Mesenchymal stem cell (in vitro differentiated cells and primary cell): ENCODE measurements around the gene SIK3.

Source experiments
- DNase-seq: peaks from one replicate; pipeline ENCODE4 v3.0.0-alpha.2; 2013
- H2AFZ ChIP-seq: one replicate; pipeline ENCODE4 v1.6.1; 2013; ENCODE audit warnings: low read depth, mild to moderate bottlenecking, control low read depth, inconsistent platforms, low read length, moderate library complexity
- H2AK5ac ChIP-seq: 2 replicates; pipeline ENCODE4 v1.6.1; 2013; ENCODE audit warnings: low read length, moderate library complexity, mild to moderate bottlenecking, inconsistent platforms; ENCODE audit not compliant: severe bottlenecking
- H2BK120ac ChIP-seq: one replicate; pipeline ENCODE4 v1.6.1; 2013; ENCODE audit warnings: low read depth, mild to moderate bottlenecking, inconsistent platforms, low read length, moderate library complexity
- H2BK12ac ChIP-seq, 2 experiments: one replicate each; pipeline ENCODE4 v1.6.1; 2013; ENCODE audit warnings: inconsistent platforms in 2 of 2, low read length in 2 of 2, mild to moderate bottlenecking in 2 of 2, moderate library complexity in 2 of 2, control low read depth in 1 of 2
- H2BK15ac ChIP-seq: one replicate; pipeline ENCODE4 v1.6.1; 2013; ENCODE audit warnings: mild to moderate bottlenecking, low read depth, inconsistent platforms; ENCODE audit not compliant: poor library complexity, severe bottlenecking
- H2BK5ac ChIP-seq: 2 replicates; pipeline ENCODE4 v1.6.1; 2013; ENCODE audit warnings: low read depth, mild to moderate bottlenecking, low read length, control low read depth, inconsistent platforms; ENCODE audit not compliant: poor library complexity, severe bottlenecking
- H3K14ac ChIP-seq, 2 experiments: one replicate each; pipeline ENCODE4 v1.6.1; 2013; ENCODE audit warnings: inconsistent platforms in 2 of 2, low read length in 2 of 2, control low read depth in 1 of 2, mild to moderate bottlenecking in 1 of 2, moderate library complexity in 1 of 2
- H3K18ac ChIP-seq, 2 experiments: one replicate each; pipeline ENCODE4 v1.6.1; 2013; ENCODE audit warnings: inconsistent platforms in 2 of 2, low read length in 2 of 2, control low read depth in 1 of 2, low read depth in 1 of 2, mild to moderate bottlenecking in 1 of 2
- H3K23ac ChIP-seq, 2 experiments: one replicate each; pipeline ENCODE4 v1.6.1; 2013; ENCODE audit warnings: inconsistent platforms in 2 of 2, low read length in 2 of 2, mild to moderate bottlenecking in 2 of 2, moderate library complexity in 2 of 2, control low read depth in 1 of 2
- H3K27ac ChIP-seq: 2 replicates; pipeline ENCODE4 v1.5.1; 2013; ENCODE audit warnings: mild to moderate bottlenecking, moderate library complexity, low read length, control low read depth, inconsistent platforms; ENCODE audit not compliant: poor library complexity, severe bottlenecking
- H3K27me3 ChIP-seq, 2 experiments: 2 replicates each; pipeline versions ENCODE4 v1.6.1 to v1.7.0; 2013; ENCODE audit warnings: low read length in 2 of 2, mild to moderate bottlenecking in 2 of 2, moderate library complexity in 2 of 2, control low read depth in 1 of 2, inconsistent platforms in 1 of 2; ENCODE audit not compliant: control insufficient read depth in 1 of 2, insufficient read depth in 1 of 2
- H3K36me3 ChIP-seq, 2 experiments: 2 replicates each; pipeline versions ENCODE4 v1.6.1 to v1.7.0; 2013; ENCODE audit warnings: low read length in 2 of 2, control low read depth in 1 of 2, inconsistent platforms in 1 of 2, low read depth in 1 of 2, mild to moderate bottlenecking in 1 of 2; ENCODE audit not compliant: insufficient read depth in 2 of 2, control insufficient read depth in 1 of 2
- H3K4ac ChIP-seq, 2 experiments: one replicate each; pipeline ENCODE4 v1.6.1; 2013; ENCODE audit warnings: inconsistent platforms in 2 of 2, low read length in 2 of 2, mild to moderate bottlenecking in 2 of 2, moderate library complexity in 2 of 2, control low read depth in 1 of 2, low read depth in 1 of 2
- H3K4me1 ChIP-seq: 2 replicates; pipeline ENCODE4 v1.6.1; 2013; ENCODE audit warnings: low read depth, low read length, control low read depth; ENCODE audit not compliant: control insufficient read depth, insufficient read depth
- H3K4me2 ChIP-seq: 2 replicates; pipeline ENCODE4 v1.6.1; 2013; ENCODE audit warnings: low read length, mild to moderate bottlenecking, inconsistent platforms; ENCODE audit not compliant: poor library complexity, severe bottlenecking
- H3K4me3 ChIP-seq, 2 experiments: 2 replicates each; pipeline versions ENCODE4 v1.5.1 to v1.7.0; 2013; ENCODE audit warnings: low read length in 2 of 2, mild to moderate bottlenecking in 2 of 2, control low read depth in 1 of 2, low read depth in 1 of 2; ENCODE audit not compliant: insufficient read depth in 1 of 2
- H3K79me1 ChIP-seq: replicated peaks from 2 replicates; pipeline ENCODE4 v1.6.1; 2013; ENCODE audit warnings: mild to moderate bottlenecking, control low read depth, low read length, inconsistent platforms; ENCODE audit not compliant: poor library complexity, severe bottlenecking
- H3K9ac ChIP-seq: 2 replicates; pipeline ENCODE4 v1.7.0; 2013; ENCODE audit warnings: mild to moderate bottlenecking, low read length, moderate library complexity
- H3K9me3 ChIP-seq: 2 replicates; pipeline ENCODE4 v1.7.0; 2013; ENCODE audit warnings: mild to moderate bottlenecking, low read length; ENCODE audit not compliant: control insufficient read depth
- H4K8ac ChIP-seq: one replicate; pipeline ENCODE4 v1.6.1; 2013; ENCODE audit warnings: inconsistent platforms, mild to moderate bottlenecking, low read length, moderate library complexity
- H4K91ac ChIP-seq: one replicate; pipeline ENCODE4 v1.6.1; 2013; ENCODE audit warnings: mild to moderate bottlenecking, low read length, inconsistent platforms
- WGBS: methylation state at CpG from one replicate; pipeline ENCODE4 v1.1.7; 2013; ENCODE audit warnings: mixed read lengths; 5-methylcytosine and 5-hydroxymethylcytosine counted together

Gene SIK3

DNA sequence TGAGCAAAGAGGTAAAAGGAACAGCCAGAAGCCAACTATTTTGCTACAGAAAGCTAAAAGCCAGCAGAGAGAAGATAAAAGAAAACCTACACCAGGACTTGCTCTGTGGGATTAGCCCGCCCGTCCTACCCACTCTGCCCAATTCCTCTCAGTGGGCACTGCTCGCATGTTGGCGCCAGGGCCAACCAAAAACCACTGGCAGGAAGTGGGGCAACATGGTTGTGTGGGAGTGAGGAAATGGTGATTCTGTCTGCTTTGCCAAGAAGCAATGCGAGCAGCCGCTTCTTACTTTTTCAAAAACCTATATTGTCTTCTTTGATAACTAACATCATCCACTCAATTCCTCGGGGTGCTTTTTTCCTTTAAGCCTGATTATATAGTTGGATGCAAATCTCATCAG is 246.6 kb downstream of the SIK3 start:
- no peak overlapping the region for H4K8ac ChIP-seq

DNA sequence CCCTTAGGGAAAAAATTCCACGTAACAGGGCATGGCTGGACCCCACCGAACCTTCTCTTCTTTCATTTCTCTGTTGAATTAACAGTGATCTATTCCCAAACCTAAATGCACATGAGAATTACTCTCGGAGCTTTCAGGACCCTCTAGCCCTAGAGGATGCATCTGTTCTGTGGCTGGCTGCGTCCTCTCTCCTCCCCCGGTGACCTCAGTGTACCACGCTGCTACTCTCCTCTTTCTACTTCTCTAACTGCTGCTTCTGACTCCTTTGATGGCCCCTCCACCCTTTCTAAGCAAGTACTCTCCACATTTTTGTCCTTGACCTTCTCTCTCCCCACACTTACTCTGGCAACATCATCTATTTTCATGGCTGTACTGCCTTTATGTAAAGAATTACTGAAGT is 248.7 kb downstream of the SIK3 start:
- no peak for DNase-seq

More for the DNA sequence above, 246.6 kb downstream of the SIK3 start:
- peak overlapping the region in 1 of 2 experiments; percentile 43 for H3K4ac ChIP-seq
- no peaks in the 10 kb centered on the region for H3K9me3 ChIP-seq
- H4K91ac ChIP-seq = peak overlapping the region; percentile 47
- H3K18ac ChIP-seq = peak overlapping the region in 1 of 2 experiments; percentile 87
- no peak overlapping the region for H2AFZ ChIP-seq
- no peak overlapping the region for H2BK15ac ChIP-seq
- peaks cover 13% of the 10 kb centered on the region for H3K4me1 ChIP-seq
- H3K4me2 ChIP-seq = no peak overlapping the region
- H2BK5ac ChIP-seq = no peak overlapping the region
- H3K9ac ChIP-seq = no peak overlapping the region
- no peaks in the 10 kb centered on the region for H3K27me3 ChIP-seq
- no peak overlapping the region for H3K4me3 ChIP-seq
- no peak overlapping the region for H3K23ac ChIP-seq
- peaks cover 22 to 37% of the 10 kb centered on the region in 2 experiments for H3K36me3 ChIP-seq
- H3K79me1 ChIP-seq = peaks cover 11% of the 10 kb centered on the region
- DNase-seq = no peak
- H3K27ac ChIP-seq = no peak overlapping the region
- WGBS = 97% methylated on average over 7 of the region's 7 CpGs
- peak overlapping the region in 1 of 2 experiments; percentile 94 for H3K14ac ChIP-seq
- no peak overlapping the region for H2BK120ac ChIP-seq
- peak overlapping the region; percentile 37 for H2AK5ac ChIP-seq
- H2BK12ac ChIP-seq = peak overlapping the region; percentile 75 to 78

DNA sequence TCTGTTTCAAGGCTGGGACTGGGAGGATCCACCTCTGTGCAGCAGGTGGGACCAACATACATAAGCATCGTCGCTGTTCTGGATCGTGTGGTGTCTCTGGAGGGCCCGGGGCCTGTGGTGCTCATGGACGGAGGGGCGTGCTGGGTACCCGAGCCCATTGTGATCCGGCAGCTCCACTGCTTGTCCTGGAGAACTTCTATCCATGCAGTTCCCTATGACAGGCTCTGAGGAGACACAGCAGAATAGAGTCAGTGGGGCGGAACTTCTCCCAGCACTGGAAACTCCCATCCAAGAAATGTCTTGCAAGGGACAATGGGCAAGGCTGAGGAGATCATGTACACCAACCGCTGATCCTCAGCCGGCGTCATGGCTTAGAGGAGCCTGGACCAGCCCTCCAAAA is 249.2 kb downstream of the SIK3 start:
- no peak overlapping the region for H3K14ac ChIP-seq
- no peak overlapping the region for H2BK5ac ChIP-seq
- peaks cover 11% of the 10 kb centered on the region for H3K4me1 ChIP-seq
- no peaks in the 10 kb centered on the region for H3K27me3 ChIP-seq
- H3K27ac ChIP-seq = no peak overlapping the region
- H3K36me3 ChIP-seq = peaks cover 31 to 45% of the 10 kb centered on the region in 2 experiments
- no peak overlapping the region for H3K23ac ChIP-seq
- no peak overlapping the region for H4K91ac ChIP-seq
- no peak overlapping the region for H3K9ac ChIP-seq
- no peaks in the 10 kb centered on the region for H3K9me3 ChIP-seq
- 99% methylated on average over 12 of the region's 12 CpGs for WGBS
- H2BK12ac ChIP-seq = no peak overlapping the region
- H3K4me2 ChIP-seq = no peak overlapping the region
- peaks cover 6% of the 10 kb centered on the region for H3K79me1 ChIP-seq
- no peak overlapping the region for H4K8ac ChIP-seq
- no peak overlapping the region for H3K4me3 ChIP-seq
- DNase-seq = no peak
- H2BK120ac ChIP-seq = no peak overlapping the region
- H2BK15ac ChIP-seq = no peak overlapping the region
- H2AK5ac ChIP-seq = no peak overlapping the region
- no peak overlapping the region for H3K4ac ChIP-seq
- H3K18ac ChIP-seq = no peak overlapping the region
- no peak overlapping the region for H2AFZ ChIP-seq

More for the DNA sequence above, 248.7 kb downstream of the SIK3 start:
- WGBS = 95% methylated on average over 6 of the region's 6 CpGs
- no peak overlapping the region for H3K14ac ChIP-seq
- no peak overlapping the region for H3K4me3 ChIP-seq
- no peak overlapping the region for H2AFZ ChIP-seq
- no peak overlapping the region for H4K8ac ChIP-seq
- no peak overlapping the region for H2BK15ac ChIP-seq
- H3K23ac ChIP-seq = no peak overlapping the region
- no peak overlapping the region for H2BK120ac ChIP-seq
- no peak overlapping the region for H4K91ac ChIP-seq
- H2AK5ac ChIP-seq = no peak overlapping the region
- H3K4ac ChIP-seq = no peak overlapping the region
- H3K36me3 ChIP-seq = peaks cover 31 to 47% of the 10 kb centered on the region in 2 experiments
- peaks cover 13% of the 10 kb centered on the region for H3K4me1 ChIP-seq
- H3K9ac ChIP-seq = no peak overlapping the region
- H3K27ac ChIP-seq = no peak overlapping the region
- no peaks in the 10 kb centered on the region for H3K27me3 ChIP-seq
- H3K9me3 ChIP-seq = no peaks in the 10 kb centered on the region
- peaks cover 6% of the 10 kb centered on the region for H3K79me1 ChIP-seq
- H2BK5ac ChIP-seq = no peak overlapping the region
- H3K4me2 ChIP-seq = no peak overlapping the region
- H3K18ac ChIP-seq = no peak overlapping the region
- no peak overlapping the region for H2BK12ac ChIP-seq

DNA sequence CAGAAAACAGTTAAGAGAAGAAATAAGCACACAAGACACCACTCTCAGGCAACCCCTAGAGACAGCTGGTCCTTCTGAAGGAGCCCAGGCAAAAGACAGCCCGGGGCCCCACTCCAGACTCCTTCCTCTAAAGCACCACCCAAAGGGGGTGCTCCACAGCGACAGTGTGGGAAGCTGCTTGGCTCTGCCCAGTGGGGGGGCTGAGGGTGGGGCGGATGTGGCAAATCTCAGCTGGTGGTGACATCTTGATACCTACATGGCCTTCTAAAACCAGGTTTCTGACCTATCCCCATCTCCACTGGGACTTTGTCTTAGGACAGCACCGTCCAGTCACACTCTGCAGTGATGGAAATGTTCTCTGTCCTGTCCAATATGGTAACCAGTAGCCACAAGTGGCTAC is 250.6 kb downstream of the SIK3 start:
- Histone ChIP-seq H2AFZ (no peak overlapping the region), H3K14ac (no peak overlapping the region), H3K18ac (no peak overlapping the region), H3K9me3 (no peaks in the 10 kb centered on the region), H3K36me3 (peaks cover 39 to 59% of the 10 kb centered on the region in 2 experiments), H3K27ac (no peak overlapping the region), H3K4me1 (peaks cover 3% of the 10 kb centered on the region), H3K79me1 (peaks cover 6% of the 10 kb centered on the region), H3K4me3 (no peak overlapping the region), H2BK12ac (no peak overlapping the region), H4K91ac (no peak overlapping the region), H3K4me2 (no peak overlapping the region), H3K9ac (no peak overlapping the region), H2BK5ac (no peak overlapping the region), H2BK120ac (no peak overlapping the region), H4K8ac (no peak overlapping the region), H2AK5ac (no peak overlapping the region), H3K27me3 (no peaks in the 10 kb centered on the region), H2BK15ac (no peak overlapping the region), H3K23ac (no peak overlapping the region), H3K4ac (no peak overlapping the region)
- WGBS = 93% methylated on average over 3 of the region's 4 CpGs
- DNase-seq = no peak
